Measurements from ENCODE around the gene MSANTD1.

Gene MSANTD1

GRCh38 chr4:3250438-3250955 is 1.5 kb downstream of the MSANTD1 start:
- no peak for DNase-seq

- DNase-seq: no peak
Observed at GRCh38 chr4:3250956-3251690, 2.2 kb downstream of the MSANTD1 start.

- no peak for DNase-seq
Observed at GRCh38 chr4:3251691-3252479, 2.9 kb downstream of the MSANTD1 start.

- no peak for DNase-seq
Observed at GRCh38 chr4:3252480-3252828, 3.5 kb downstream of the MSANTD1 start.

- no peak for DNase-seq
Observed at GRCh38 chr4:3252831-3253641, 4.1 kb downstream of the MSANTD1 start.

GRCh38 chr4:3253808-3254207 is 4.8 kb downstream of the MSANTD1 start:
- no peak for DNase-seq

- DNase-seq: no peak
Observed at GRCh38 chr4:3254302-3255131, 5.6 kb downstream of the MSANTD1 start.

GRCh38 chr4:3255611-3256186 is 6.7 kb downstream of the MSANTD1 start:
- DNase-seq: no peak

- DNase-seq: no peak
Observed at GRCh38 chr4:3256230-3257102, 7.5 kb downstream of the MSANTD1 start.

DNA sequence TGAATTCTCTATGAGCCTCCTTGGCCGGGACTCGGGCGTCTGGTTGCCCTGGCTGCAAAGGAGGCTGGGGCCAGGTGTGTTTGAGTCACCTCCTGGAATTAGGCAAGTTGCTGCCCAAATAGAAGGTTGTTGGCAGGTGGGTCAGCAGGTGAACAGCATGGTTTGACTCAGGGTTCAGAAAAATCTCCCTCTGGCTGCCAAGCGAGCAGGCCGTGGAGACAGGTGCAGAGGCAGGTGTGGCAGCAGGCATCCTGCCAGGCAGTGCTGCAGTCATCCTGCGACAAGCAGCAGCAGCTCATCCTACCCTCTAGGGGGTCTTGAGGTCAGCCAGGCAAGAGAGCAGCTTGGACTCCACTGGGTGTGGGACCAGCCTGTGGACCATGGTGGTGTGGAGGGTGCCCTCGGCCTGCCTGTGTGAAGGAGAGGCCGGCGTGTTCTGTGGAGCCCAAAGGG is 8.2 kb downstream of the MSANTD1 start:
- DNase-seq: no peak

DNA sequence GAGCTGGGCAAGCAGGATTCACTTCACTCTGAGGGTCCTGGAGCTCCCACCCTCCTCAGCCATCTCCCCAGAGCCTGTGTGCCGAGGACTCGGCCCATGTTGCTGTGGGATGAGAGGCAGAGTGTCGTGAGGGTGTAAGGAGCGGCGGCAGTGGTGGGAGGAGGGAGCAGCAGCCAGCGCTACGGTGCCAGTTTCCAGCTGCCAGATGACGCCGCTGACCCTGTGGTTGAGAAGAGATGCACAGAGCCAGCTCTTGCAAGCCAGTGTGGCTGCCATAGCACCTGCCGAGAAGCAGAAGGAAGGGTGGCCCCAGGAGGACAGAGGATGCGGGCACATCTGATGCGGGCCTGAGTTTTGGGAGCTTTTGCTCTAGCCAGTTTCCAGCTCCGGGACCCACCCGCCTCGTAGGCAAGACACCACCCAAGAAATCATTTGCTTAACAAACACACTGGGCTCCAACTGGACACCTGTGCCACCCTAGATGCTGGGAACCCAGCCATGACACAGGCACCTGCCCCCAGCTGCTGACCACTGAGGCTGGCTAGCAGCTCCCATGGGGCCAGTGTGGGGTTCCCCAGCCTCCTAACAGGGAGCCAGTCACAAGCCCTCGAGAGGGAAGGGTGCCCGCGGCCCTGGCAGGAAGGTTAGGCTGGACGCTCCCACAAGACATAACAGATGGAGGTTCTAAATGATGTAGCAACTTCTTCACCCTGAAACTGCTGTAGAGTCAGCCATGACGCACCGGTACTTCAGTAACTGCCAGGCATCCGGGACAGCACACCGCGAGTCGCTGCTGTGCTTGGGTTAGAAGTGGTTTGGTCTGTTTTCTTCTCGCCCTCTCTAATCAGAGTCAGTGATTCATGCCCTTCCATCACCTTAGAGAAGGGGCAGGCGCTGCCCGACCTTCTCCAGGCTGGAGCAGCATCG is 8.9 kb downstream of the MSANTD1 start:
- no peak for DNase-seq

DNA sequence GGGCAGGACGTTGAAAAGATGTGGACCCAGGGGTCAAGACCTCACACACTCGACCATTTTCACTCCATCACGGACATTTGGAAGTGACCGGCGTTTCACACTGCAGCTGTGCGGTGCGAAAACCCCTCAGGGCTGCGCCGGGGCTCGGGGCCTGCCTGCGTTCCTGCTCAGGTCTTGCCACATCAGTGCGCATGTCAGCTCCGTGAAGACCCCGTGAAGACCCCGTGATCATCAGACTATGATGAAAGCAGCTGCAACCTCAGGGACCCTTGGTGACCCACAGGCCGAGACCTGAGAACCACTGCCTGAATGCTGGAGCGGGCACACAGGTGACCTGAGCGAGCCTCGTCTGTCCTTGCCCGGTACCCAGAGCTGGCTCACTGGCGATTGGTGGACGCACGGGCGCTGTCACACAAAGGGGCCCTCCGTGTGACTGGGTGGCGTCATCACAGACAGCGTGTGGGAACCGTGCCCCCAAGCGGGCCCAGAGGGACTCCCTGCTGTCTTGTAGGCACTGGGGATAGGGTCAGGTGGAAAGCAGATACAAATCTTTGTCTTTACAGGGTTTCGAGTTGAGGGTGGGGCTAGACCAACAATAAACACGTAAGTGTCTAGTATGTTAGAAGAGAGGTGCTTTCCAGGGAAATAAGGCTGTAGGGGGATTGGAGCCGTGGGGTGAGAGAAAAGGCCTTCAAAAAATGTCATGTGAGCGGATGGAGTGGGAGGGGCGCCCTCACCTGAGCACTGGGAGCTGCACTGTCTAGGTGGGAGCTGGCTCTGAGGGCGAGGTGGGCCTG is 12.7 kb downstream of the MSANTD1 start:
- DNase-seq: no peak

DNA sequence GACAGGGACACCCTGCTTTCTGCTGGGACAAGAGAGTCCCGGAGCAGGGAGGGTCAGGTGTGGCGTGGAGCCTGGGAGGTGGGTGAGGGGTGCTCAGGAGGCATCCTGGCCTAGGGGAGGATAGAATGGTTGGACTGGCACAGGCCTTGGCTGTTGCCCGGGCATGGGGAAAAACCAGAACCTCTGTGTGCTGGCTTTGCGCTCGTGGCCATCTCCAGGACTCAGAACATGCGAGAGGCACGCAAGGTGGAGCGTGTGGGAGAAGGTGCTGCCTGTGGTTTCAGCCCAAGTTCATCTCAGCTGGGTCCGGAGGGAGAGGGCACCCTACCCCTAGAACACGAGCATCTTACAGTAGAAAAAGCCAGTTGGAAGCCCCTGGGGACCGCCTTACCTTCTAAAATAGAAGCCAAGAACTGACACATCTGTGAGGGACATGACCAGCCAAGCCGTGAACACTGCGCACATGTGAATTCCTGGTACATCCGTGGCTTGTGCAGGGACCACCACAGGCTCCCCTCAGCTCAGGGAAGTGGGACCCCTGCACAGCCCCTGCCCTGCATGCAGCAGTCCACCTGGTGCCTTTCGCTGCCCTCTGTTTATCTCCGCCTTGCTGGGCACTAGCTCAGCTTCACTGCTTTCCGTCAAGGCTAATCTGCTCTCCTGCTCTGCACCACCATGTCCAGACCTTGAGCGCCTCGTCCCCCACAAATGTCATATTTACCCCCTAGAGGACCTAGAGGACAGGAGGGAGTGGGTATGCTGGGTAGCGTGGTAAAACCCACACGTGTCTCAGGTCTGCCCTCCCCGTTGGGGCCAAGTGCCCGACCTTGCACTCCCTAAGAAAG is 13.5 kb downstream of the MSANTD1 start:
- no peak for DNase-seq

DNA sequence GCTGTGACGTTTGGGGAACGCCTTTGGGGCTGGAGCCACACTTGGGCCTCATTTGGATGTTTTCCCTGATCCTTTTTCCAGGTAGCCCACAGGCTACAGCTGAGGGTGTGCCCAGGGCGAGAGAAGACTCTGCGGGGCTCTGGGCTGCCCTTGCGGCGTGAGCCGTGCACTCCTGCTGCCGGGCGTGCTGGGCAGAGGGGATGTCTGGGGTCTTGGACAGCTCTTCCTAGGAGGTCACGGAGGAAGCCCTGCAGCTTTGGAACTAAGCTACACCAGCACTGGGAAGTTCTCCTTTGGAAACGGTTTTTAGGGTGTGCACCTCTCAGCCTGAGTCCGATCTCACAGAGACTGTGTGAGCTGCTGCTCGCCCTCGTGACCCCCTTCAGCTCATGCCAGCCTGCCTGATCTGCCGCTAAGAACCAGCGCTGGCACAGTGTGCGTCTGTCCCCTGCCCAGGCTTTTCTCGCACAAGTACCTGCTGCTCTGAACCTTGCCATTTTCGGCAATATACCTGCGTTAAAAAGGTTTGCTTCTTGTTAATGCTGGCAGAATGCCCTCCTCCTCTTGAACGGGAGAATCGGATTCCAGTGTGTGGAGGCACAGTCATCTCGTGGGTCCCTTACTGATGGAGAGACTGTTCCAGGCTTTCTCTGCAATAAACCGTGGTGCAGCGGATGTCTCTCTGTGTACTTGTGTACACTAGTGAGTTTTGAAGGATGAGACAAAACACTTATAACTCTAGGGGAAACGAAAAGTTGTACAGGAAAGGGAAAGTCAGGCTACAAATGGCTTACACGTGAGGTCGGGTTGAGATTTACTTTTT is 14.3 kb downstream of the MSANTD1 start:
- no peak for DNase-seq

DNA sequence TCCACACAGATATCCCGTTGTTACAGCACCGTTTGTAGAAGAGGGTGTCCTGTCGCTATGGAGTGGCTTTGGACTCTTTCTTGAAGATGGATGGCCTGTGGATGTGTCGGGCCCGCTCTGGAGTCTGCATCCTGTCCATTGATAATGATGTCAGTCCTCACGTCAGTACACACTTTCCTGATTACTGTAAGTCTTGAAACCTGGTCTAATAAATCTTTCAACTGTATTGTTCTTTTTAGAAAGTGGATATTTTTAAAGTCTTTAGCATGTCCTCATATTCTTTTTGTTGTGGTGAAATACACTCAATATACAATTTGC is 14.9 kb downstream of the MSANTD1 start:
- no peak for DNase-seq

GRCh38 chr4:3266076-3266475 is 17.1 kb downstream of the MSANTD1 start:
- DNase-seq: no peak
